Activated T-cell treated with anti-CD3 and anti-CD28 coated beads, Interleukin-2, amount 50 U/mL, for 48 hours (primary cell): ENCODE data around the gene LPP.
A peak's percentile ranks its signal among the peaks of the same experiment; 100 is the strongest.

Experiments
- DNase-seq, 2 experiments: peaks; one replicate each; pipeline ENCODE4 v3.0.0-alpha.2; 2020

Gene LPP

GRCh38 chr3:188370081-188370830, 216.3 kb downstream of the LPP start:
- no peak for DNase-seq

GRCh38 chr3:188378786-188379185, 224.8 kb downstream of the LPP start:
- no peak for DNase-seq

GRCh38 chr3:188380252-188380651, 226.3 kb downstream of the LPP start:
- DNase-seq, result no peak

GRCh38 chr3:188380722-188381121, 226.8 kb downstream of the LPP start:
- DNase-seq, result no peak

- no peak for DNase-seq
Measured at GRCh38 chr3:188383748-188384147, 229.8 kb downstream of the LPP start.

- no peak for DNase-seq
Measured at GRCh38 chr3:188385295-188385694, 231.3 kb downstream of the LPP start.

GRCh38 chr3:188389711-188390342, 235.9 kb downstream of the LPP start:
- peak; percentile 39 to 51 for DNase-seq

GRCh38 chr3:188390343-188390718, 236.4 kb downstream of the LPP start:
- DNase-seq, result no peak

GRCh38 chr3:188390775-188391443, 237.0 kb downstream of the LPP start:
- DNase-seq, result no peak

GRCh38 chr3:188391592-188391991, 237.6 kb downstream of the LPP start:
- no peak for DNase-seq

- no peak for DNase-seq
Measured at GRCh38 chr3:188392076-188392475, 238.1 kb downstream of the LPP start.

- no peak for DNase-seq
Measured at GRCh38 chr3:188394623-188395022, 240.7 kb downstream of the LPP start.

- no peak for DNase-seq
Measured at GRCh38 chr3:188396251-188396650, 242.3 kb downstream of the LPP start.

- DNase-seq, result no peak
Measured at GRCh38 chr3:188396900-188397299, 242.9 kb downstream of the LPP start.

- no peak for DNase-seq
Measured at GRCh38 chr3:188397766-188398705, 244.1 kb downstream of the LPP start.

GRCh38 chr3:188400494-188401243, 246.7 kb downstream of the LPP start:
- peak in 1 of 2 experiments; percentile 36 for DNase-seq

- DNase-seq, result no peak
Measured at GRCh38 chr3:188401244-188401993, 247.5 kb downstream of the LPP start.

GRCh38 chr3:188402229-188402628, 248.3 kb downstream of the LPP start:
- no peak for DNase-seq

- DNase-seq, result no peak
Measured at GRCh38 chr3:188403404-188403803, 249.4 kb downstream of the LPP start.

- no peak for DNase-seq
Measured at GRCh38 chr3:188404124-188404523, 250.2 kb downstream of the LPP start.

GRCh38 chr3:188404701-188405100, 250.7 kb downstream of the LPP start:
- DNase-seq, result no peak
